GM19468 (cell line): ENCODE data around the gene SNX32.
A peak's percentile ranks its signal among the peaks of the same experiment; 100 is the strongest.

Experiments used
- ATAC-seq: cut with Tn5 transposase; IDR thresholded peaks from one replicate; pipeline ENCODE4 v1.9.1; 2021; ENCODE audit warnings: mild to moderate bottlenecking, moderate library complexity, moderate number of reproducible peaks; ENCODE audit not compliant: unreplicated experiment; ENCODE audit errors: extremely low read depth

Gene SNX32

DNA sequence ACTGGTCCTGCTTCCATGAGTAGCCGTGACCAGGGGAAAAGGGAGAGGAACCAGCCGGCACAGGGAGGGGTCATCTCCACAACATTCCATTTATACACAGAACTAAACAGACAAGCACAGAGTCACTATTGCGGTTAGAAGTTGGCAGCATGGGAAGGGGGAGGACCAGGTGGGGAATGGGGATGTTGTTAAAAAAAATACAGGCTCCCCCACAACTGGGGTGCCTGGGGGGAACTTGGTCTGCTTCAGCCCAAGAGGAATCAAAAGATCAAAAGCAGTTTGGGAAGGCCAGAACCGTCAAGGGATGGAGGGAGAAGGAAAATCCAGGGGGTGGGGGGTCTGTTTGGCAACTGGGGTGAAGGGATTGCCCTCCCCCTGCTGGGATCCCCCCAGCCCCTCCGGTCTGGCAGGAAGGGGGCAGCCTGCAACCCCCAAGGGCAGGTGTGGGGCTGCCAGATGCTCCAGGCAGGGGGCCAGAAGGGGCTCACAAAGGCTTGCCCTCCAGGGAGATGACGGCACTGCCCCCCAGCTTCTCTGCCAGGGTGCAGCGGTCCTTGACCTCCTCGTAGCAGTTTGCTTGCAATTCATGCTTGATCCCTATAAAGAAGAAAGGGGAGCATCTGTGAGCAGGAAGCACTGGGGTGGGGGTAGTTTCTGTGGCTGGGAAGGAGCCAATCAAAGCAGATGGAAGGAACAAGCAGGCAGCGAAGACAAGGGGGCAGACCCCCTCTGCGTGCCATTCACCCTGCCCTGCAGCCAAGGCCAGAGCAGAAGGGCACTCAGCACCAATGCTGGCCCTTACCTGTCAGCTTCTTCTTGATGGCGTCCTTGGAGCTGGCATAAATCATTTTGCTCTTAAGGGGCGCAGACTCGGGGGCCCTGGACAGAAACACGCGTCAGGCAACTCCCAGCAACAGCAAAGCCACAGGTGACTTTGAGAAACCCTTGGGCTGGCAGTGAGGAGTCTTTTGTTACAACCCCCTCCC is 21.4 kb downstream of the SNX32 start:
- no peak for ATAC-seq

DNA sequence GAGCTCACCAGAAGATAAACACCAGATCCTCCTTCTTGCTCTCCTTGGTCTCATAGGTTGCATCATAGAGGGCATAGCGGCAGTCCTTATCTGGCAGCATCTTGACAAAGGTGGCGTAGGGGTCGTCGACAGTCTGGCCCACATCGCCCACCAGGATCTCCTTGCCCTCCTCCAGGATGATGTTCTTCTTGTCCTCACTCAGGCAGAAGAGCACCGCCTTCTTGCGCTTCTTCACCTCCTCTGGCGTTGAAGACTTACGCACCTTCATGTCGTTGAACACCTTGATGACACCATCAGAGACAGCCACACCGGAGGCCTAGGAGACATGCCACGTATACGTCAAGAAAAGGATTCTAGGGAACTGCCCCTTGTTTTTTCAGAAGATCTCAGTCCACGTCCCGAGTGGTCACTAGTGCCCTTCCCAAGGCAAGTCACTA is 22.2 kb downstream of the SNX32 start:
- ATAC-seq = no peak

GRCh38 chr11:65856689-65857499 is 23.1 kb downstream of the SNX32 start:
- peak; percentile 14 for ATAC-seq

DNA sequence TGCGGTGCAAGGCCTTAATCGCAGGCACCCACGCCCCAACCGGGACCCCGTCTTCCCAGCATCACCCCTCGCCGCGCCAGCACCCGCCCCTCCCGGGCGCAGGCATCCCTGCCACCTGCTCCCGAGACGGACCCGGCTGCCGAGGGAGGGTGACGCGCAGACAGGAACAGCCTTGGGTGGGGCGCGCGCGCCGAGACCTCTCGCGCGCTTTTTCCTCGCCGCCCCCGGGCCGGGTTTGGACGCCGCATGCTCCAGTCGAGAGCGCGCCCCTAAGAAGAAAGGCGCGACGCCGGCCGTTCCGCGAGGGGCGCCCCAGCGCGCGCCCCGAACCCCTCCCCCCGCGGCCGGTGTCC is 23.7 kb downstream of the SNX32 start:
- ATAC-seq = no peak

DNA sequence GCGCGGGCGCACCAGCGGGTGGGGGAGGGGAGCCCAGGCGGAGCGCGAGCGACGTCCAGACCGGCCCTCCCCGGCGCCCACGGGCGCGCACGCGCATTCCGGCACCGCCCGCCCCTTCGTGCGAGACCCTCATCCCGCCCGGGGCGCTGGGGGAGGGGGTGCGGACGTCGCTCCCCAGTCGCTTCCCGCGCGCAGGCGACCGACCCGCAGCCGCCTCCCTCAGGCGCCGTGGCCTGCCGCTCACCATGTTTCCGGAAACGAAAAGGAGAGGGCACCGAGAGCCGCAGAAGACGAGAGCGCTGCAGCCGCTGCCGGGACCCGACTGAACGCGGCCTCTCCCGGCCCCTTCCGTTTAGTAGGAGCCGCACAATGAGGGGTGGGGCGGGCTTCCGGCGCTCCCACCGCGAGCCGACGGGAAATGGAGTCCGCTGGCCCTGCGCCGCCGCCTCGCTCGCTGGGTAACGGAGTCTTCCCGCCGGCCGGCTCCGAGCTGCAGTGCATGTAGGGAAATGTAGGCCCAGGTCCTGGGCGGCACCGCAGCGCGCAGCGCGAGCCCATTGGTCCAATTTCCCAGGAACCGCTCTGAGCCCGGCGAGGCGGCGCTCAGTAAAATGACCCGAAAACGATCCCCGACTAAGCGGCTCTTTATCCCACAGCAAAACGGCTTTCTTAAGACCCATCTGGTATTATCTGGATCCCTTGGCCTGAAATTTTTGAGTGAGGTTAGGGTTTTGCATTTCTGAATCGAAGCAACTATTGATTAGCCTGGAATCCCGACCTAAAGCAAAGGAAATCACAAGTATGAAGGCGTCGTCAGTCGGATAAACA is 24.3 kb downstream of the SNX32 start, which contains the start of gene CFL1:
TSS of gene CFL1 (minus strand) at position 328 of the 828 bp plus-strand sequence. CDS start at position 247, 81 bp downstream.
- peak; percentile 30 for ATAC-seq

DNA sequence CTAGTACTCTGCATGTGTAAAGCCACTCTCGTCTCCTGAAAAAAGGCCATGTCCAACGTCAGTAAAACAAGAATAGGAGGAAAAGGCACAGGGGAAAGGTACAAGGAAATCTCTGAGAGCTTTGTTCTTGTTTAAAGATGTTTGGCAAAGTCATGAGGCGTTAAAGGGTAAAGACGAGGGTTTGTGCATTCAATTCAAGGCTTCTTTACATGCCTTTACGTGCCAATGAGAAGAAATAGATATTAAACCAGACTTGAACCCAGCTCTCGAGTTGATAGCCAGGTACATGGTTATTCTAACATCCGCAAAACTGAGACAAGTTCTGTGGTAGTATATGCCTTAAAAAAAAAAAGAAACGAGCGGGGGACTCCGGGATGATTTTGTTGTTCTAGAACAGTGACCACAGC is 24.9 kb downstream of the SNX32 start:
- ATAC-seq = no peak

DNA sequence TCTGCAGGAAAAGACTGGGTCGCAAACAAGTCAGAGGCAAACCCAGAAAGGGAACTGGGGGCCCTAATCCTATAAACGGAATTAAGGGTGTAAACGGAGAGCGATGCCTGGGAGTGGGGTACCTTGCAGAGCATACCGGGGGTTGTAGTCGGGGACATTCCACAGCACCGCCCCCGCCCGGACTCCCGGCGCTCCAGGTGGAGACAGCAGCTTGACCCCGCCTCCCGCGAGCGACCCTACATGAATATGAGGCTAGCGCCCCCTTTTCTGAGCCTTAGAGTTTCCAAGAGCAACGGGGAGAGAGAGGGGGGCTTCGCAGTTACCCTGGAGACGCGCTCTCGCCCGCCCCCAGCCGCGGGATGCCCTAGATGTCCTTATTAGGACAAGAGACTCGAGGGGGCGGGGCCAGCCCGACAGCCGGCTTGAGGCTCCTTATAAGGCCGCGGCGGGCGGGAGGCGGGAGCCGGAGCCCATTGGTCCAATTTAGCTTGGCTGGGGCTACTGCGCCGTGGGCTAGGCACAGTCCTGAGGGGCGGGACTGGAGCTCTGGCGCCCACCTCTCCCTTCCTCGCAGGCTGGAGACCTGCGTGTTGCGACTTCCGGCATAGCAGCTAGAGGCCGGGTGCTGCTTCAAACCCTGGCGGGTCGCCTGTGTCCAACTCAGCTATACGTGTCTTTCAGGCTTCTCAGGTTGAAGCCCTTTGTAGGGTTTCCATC is 25.5 kb downstream of the SNX32 start:
- ATAC-seq = peak; percentile 31

GRCh38 chr11:65859812-65860277 is 26.1 kb downstream of the SNX32 start:
- ATAC-seq = no peak

- ATAC-seq = no peak
Observed at GRCh38 chr11:65860278-65861164, 26.8 kb downstream of the SNX32 start, which contains the start of gene MUS81. Gene MUS81, plus strand, starts transcription at chr11:65860433. Its CDS starts 321 bp downstream, at chr11:65860754.

- ATAC-seq = no peak
Observed at GRCh38 chr11:65861165-65861505, 27.4 kb downstream of the SNX32 start.

DNA sequence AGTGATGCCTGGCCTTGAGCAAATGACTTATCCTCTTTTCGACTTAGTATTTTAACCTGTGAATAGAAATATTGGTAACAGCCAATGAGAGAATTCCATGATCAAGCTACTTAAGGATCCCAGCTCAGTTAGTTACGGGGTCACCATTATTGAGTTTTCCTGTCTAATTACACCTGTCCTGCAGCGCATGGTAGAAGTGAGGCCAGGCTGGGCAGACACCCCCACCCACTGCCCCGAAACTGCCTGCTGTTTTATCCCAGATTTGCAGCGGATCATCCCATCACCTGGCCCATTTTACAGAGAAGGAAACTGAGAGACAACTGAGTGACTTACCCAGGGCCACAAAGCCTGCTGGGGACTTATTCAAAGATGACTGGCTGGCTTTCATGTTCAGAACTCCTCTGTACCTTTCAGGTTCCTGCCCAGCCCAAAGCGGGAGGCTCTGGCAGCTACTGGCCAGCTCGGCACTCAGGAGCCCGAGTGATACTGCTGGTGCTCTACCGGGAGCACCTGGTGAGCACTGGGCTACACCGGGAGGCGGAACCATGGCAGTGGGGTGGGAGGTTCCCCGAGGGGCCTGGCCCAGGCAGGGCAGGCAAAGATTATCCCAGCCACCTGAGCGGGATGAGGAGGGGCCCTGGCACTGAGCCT is 27.9 kb downstream of the SNX32 start:
- no peak for ATAC-seq

DNA sequence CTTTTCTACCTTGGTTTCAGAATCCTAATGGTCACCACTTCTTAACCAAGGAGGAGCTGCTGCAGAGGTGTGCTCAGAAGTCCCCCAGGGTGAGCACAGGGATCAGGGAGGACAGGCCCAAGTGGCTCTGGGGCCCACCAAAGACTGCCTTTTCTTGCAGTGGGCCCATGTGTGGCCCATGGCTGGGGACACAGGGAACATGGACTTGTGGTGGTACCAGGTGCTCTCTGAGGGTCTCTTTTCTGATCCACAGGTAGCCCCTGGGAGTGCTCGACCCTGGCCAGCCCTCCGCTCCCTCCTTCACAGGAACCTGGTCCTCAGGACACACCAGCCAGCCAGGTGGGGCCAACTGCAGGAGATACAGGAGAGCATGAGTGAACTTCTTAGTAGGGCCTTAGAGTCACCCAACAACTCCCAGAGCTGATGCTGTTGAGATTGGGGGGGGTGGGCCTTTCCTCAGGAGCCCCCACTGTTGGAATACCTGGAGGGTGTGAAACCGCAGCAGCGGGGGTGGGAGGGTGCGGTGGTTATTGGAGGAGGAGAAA is 28.5 kb downstream of the SNX32 start:
- ATAC-seq = no peak

DNA sequence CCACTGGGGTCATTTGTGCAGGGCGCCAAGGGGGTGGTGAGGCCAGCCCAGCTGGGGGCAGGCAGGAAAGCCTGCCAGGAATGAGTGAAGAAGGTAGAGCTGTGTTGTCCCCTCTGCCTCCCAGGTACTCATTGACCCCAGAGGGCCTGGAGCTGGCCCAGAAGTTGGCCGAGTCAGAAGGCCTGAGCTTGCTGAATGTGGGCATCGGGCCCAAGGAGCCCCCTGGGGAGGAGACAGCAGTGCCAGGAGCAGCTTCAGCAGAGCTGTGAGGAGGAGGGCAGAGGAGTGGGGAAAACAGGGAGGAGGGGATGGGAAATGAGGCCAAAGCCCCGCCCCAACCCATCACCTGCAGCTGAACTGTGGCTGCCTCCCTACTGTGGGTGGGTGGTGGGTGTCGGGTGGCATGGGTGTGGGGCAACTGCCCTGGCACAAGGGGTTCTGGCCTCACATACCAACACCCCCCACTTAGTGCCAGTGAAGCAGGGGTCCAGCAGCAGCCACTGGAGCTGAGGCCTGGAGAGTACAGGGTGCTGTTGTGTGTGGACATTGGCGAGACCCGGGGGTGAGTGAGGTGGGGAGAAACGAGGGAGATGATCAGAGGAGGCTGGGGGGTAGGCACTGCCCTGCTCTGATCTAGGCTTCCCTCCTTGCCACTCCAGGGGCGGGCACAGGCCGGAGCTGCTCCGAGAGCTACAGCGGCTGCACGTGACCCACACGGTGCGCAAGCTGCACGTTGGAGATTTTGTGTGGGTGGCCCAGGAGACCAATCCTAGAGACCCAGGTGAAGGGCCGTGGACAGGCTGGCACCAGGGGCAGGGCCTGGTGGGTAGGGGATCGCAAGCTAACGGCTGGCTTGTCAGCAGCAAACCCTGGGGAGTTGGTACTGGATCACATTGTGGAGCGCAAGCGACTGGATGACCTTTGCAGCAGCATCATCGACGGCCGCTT is 29.5 kb downstream of the SNX32 start:
- no peak for ATAC-seq

GRCh38 chr11:65863889-65864705 is 30.3 kb downstream of the SNX32 start:
- ATAC-seq = no peak

DNA sequence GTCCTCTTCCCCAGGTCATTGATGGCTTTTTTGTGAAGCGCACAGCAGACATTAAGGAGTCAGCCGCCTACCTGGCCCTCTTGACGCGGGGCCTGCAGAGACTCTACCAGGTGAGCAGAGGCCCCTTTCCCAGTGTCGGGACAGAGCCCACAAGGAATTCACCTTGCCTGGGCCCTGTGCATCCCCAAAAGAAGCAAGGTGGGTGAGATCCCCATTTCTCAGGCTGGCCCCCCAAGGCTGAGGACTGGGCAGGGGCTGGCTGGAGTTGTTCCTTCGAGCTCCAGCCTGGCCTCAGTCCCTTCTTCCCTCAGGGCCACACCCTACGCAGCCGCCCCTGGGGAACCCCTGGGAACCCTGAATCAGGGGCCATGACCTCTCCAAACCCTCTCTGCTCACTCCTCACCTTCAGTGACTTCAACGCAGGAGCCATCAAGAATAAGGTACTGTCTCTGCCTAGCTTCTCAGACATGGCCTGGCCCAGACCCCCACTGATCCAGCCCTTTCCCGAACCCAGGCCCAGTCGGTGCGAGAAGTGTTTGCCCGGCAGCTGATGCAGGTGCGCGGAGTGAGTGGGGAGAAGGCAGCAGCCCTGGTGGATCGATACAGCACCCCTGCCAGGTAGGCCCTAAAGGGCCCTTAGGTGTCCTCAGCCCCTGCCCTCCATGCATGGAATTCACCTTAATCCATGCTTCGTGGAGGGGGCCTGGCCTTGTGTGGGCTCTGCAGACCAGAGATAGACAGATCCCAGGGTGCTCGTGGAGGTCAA is 31.1 kb downstream of the SNX32 start:
- no peak for ATAC-seq
